MM.1S (cell line): ENCODE measurements around the gene KRIT1.
A peak's percentile ranks its signal among the peaks of the same experiment; 100 is the strongest.

Experiments
- DNase-seq: peaks from one replicate; pipeline ENCODE4 v3.0.0-alpha.2; 2015
- H2AFZ ChIP-seq: fragments of 300-600 bp; sonication (generic); 2 replicates; pipeline ENCODE4 v1.6.0; 2016; ENCODE audit warnings: antibody characterized with exemption, low read length
- H3F3A ChIP-seq: fragments of 300-600 bp; sonication (generic); 2 replicates; pipeline ENCODE4 v1.6.1; 2016; ENCODE audit warnings: mild to moderate bottlenecking, antibody characterized with exemption, low read length, moderate library complexity, mixed read lengths; ENCODE audit not compliant: insufficient read depth
- H3K27ac ChIP-seq: fragments of 300-600 bp; sonication (generic); 2 replicates; pipeline ENCODE4 v1.5.1; 2016; ENCODE audit warnings: mild to moderate bottlenecking, low read length
- H3K27me3 ChIP-seq: fragments of 300-600 bp; sonication (generic); replicated peaks from 2 replicates; pipeline ENCODE4 v1.6.0; 2016; ENCODE audit warnings: low read length; ENCODE audit not compliant: insufficient read depth
- H3K36me3 ChIP-seq: fragments of 300-600 bp; sonication (generic); replicated peaks from 2 replicates; pipeline ENCODE4 v1.6.1; 2016; ENCODE audit warnings: mild to moderate bottlenecking, low read length, mixed read lengths; ENCODE audit not compliant: insufficient read depth
- H3K4me1 ChIP-seq: fragments of 300-600 bp; sonication (generic); 2 replicates; pipeline ENCODE4 v1.6.1; 2016; ENCODE audit warnings: low read length, mixed read lengths
- H3K4me2 ChIP-seq: fragments of 300-600 bp; sonication (generic); 2 replicates; pipeline ENCODE4 v1.6.0; 2016; ENCODE audit warnings: low read depth, low read length
- H3K4me3 ChIP-seq: fragments of 300-600 bp; sonication (generic); 2 replicates; pipeline ENCODE4 v1.5.1; 2016; ENCODE audit warnings: low read length, mixed read lengths
- H3K79me2 ChIP-seq: fragments of 300-600 bp; sonication (generic); 2 replicates; pipeline ENCODE4 v1.6.1; 2016; ENCODE audit warnings: mixed run types, low read length, mixed read lengths
- H3K9ac ChIP-seq: fragments of 300-600 bp; sonication (generic); 2 replicates; pipeline ENCODE4 v1.6.1; 2016; ENCODE audit warnings: low read length, mixed read lengths
- H3K9me2 ChIP-seq: fragments of 300-600 bp; sonication (generic); replicated peaks from 2 replicates; pipeline ENCODE4 v1.6.1; 2016; ENCODE audit warnings: mild to moderate bottlenecking, low read length, mixed read lengths; ENCODE audit not compliant: insufficient read depth
- H3K9me3 ChIP-seq: fragments of 300-600 bp; sonication (generic); replicated peaks from 2 replicates; pipeline ENCODE4 v1.6.1; 2016; ENCODE audit warnings: mild to moderate bottlenecking, low read length, mixed read lengths; ENCODE audit not compliant: insufficient read depth
- H4K20me1 ChIP-seq: fragments of 300-600 bp; sonication (generic); 2 replicates; pipeline ENCODE4 v1.6.1; 2016; ENCODE audit warnings: mild to moderate bottlenecking, low read length, moderate library complexity, mixed read lengths; ENCODE audit not compliant: insufficient read depth
- EZH2 ChIP-seq: fragments of 300-600 bp; sonication (generic); optimal IDR thresholded peaks from 2 replicates; pipeline ENCODE3; 2017; ENCODE audit warnings: low read depth, mild to moderate bottlenecking, antibody characterized with exemption, low read length, mixed read lengths
- EZH2phosphoT487 ChIP-seq: fragments of 300-600 bp; sonication (generic); IDR thresholded peaks from 2 replicates; pipeline ENCODE4 v1.6.1; 2018; ENCODE audit warnings: antibody characterized with exemption, low read length
- TF ChIP-seq, protein P1 (sequence below): fragments of 300-600 bp; sonication (generic); IDR thresholded peaks from 2 replicates; pipeline ENCODE4 v1.5.1; 2016; ENCODE audit warnings: antibody characterized with exemption, low read length, mixed read lengths

Gene KRIT1

DNA sequence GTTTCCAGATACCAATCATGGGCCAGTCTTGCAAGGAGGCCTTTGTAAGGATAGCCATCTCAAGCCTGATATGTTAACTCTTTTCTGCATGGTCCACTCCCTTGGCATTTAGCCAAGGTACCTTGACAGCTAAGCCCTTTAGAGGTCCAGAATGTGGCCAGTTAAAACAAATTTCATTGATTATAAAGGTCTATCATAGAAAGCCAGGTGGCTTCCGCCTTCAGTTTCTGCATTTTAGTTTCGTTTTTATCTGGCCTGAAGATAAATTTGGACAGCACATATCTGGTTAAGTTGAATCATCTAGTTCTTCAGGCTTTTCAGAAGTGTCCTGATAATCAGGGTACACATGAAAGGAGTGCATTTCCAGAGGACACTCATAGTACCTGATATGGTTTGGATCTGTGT is 30.7 kb upstream of the KRIT1 start:
- 0 out of 2 replicates have a peak, but pooled peaks cover 6% of the 10 kb centered on the region for H3K4me1 ChIP-seq
- TF ChIP-seq EZH2, result no peak
- TF ChIP-seq, protein P1, sequence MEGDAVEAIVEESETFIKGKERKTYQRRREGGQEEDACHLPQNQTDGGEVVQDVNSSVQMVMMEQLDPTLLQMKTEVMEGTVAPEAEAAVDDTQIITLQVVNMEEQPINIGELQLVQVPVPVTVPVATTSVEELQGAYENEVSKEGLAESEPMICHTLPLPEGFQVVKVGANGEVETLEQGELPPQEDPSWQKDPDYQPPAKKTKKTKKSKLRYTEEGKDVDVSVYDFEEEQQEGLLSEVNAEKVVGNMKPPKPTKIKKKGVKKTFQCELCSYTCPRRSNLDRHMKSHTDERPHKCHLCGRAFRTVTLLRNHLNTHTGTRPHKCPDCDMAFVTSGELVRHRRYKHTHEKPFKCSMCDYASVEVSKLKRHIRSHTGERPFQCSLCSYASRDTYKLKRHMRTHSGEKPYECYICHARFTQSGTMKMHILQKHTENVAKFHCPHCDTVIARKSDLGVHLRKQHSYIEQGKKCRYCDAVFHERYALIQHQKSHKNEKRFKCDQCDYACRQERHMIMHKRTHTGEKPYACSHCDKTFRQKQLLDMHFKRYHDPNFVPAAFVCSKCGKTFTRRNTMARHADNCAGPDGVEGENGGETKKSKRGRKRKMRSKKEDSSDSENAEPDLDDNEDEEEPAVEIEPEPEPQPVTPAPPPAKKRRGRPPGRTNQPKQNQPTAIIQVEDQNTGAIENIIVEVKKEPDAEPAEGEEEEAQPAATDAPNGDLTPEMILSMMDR, result no peak
- no peak for TF ChIP-seq EZH2phosphoT487
- H3K9ac ChIP-seq, result peak overlapping the region; percentile 12; the same call in 1 of the 2 replicates
- H4K20me1 ChIP-seq, result no peaks in the 10 kb centered on the region
- H2AFZ ChIP-seq, result 0 out of 2 replicates have a peak overlapping the region, but pooled peaks have one; percentile 9
- no peaks in the 10 kb centered on the region for H3K9me3 ChIP-seq
- 0 out of 2 replicates have a peak, but pooled peaks cover 3% of the 10 kb centered on the region for H3F3A ChIP-seq
- H3K4me2 ChIP-seq, result peak overlapping the region; percentile 68
- H3K36me3 ChIP-seq, result no peaks in the 10 kb centered on the region
- H3K79me2 ChIP-seq, result peaks cover 45% of the 10 kb centered on the region
- H3K4me3 ChIP-seq, result peak overlapping the region; percentile 20
- no peaks in the 10 kb centered on the region for H3K27me3 ChIP-seq
- peak overlapping the region; percentile 11; the same call in 1 of the 2 replicates for H3K27ac ChIP-seq
- no peaks in the 10 kb centered on the region for H3K9me2 ChIP-seq
- peak; percentile 40 for DNase-seq

DNA sequence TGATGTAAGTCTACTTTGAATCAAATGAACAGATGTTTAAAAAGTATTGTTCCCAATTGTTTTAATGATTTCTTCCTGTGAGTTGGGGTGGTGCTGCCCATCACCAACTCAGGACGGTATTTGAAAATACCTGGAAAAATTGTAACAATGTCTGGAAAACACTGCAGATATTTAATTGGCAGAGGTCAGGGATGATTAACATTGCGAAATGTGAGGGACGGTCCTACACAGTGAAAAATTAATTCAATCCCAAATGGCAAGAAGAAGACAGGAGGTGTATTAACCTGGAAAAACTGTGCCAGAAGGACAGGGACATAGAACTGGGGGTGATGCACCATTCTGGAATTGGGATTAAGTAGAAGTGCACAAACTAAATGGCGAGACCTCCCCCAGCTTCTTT is 29.6 kb upstream of the KRIT1 start:
- Histone ChIP-seq H3K9ac (no peak overlapping the region), H3K4me3 (no peak overlapping the region), H3K9me3 (no peaks in the 10 kb centered on the region), H3K79me2 (peaks cover 45% of the 10 kb centered on the region), H3K4me1 (0 out of 2 replicates have a peak, but pooled peaks cover 6% of the 10 kb centered on the region), H3K4me2 (no peak overlapping the region), H3K27me3 (no peaks in the 10 kb centered on the region), H2AFZ (no peak overlapping the region), H4K20me1 (no peaks in the 10 kb centered on the region), H3F3A (0 out of 2 replicates have a peak, but pooled peaks cover 3% of the 10 kb centered on the region), H3K9me2 (no peaks in the 10 kb centered on the region), H3K36me3 (no peaks in the 10 kb centered on the region), H3K27ac (no peak overlapping the region)
- TF ChIP-seq EZH2 (no peak), EZH2phosphoT487 (no peak)
- TF ChIP-seq, protein P1, result no peak
- no peak for DNase-seq

DNA sequence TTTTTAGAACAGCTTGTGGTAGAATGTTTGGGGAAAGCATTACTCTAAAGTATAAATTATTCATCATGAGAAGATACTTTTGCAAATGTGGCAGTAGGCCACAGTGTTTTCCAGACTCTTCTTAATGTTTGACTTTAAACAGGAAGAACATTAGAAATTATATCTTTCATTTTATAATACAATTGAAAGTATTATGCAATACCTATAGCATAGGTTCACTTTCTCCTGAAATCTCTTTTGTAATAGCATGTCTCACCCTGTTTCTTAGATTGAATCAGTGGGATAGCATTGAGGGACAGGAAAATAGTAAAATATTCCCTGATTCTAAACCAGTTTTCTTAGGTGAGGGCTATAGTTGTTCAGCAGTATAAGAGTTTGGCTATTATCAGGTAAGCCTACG is 23.2 kb upstream of the KRIT1 start:
- Histone ChIP-seq H3K4me3 (no peak overlapping the region), H3K9me2 (no peaks in the 10 kb centered on the region), H3K27me3 (no peaks in the 10 kb centered on the region), H3K4me1 (no peaks in the 10 kb centered on the region), H3K27ac (no peak overlapping the region), H3F3A (no peaks in the 10 kb centered on the region), H3K79me2 (peaks cover 32% of the 10 kb centered on the region), H3K4me2 (no peak overlapping the region), H3K9me3 (no peaks in the 10 kb centered on the region), H3K9ac (no peak overlapping the region), H3K36me3 (no peaks in the 10 kb centered on the region), H2AFZ (no peak overlapping the region), H4K20me1 (no peaks in the 10 kb centered on the region)
- TF ChIP-seq, protein P1, result no peak
- TF ChIP-seq EZH2, result no peak
- no peak for TF ChIP-seq EZH2phosphoT487
- DNase-seq, result no peak
